H1 (cell line): ENCODE results near the gene NEDD9. TPM values are rescaled to one million over a fixed set of nuclear protein-coding genes. Genes with fewer than 3 reads are reported as not detected.

ENCODE experiments used
- CTCF ChIA-PET: fragments of 300-600 bp; sonication (Branson Sonifier 250); formaldehyde crosslinking; loops from one replicate; lab custom pipeline; 2021; ENCODE audit not compliant: partially characterized antibody; lab: Charles Lee
- POLR2A ChIA-PET: fragments of 300-600 bp; sonication (Branson Sonifier 250); formaldehyde crosslinking; loops from one replicate; lab custom pipeline; 2021; ENCODE audit warnings: inconsistent platforms; ENCODE audit not compliant: partially characterized antibody; lab: Charles Lee
- DNase-seq, 2 experiments: peaks; one replicate each; pipeline versions ENCODE4 v3.0.0 to v3.0.0-alpha.2; 2010 to 2022; ENCODE audit warnings: low spot score in 2 of 2, low read depth in 1 of 2, mixed read lengths in 1 of 2
- FAIRE-seq: peaks from 2 replicates; lab custom pipeline; 2011; peaks lifted over from hg19 to GRCh38; lab: Jason Lieb, UNC
- H2AFZ ChIP-seq: 2 replicates; pipeline ENCODE4 v1.8.1; 2012; ENCODE audit warnings: low read length, inconsistent platforms
- H2AK5ac ChIP-seq: 2 replicates; pipeline ENCODE4 v1.6.1; 2013; ENCODE audit warnings: low read depth, low read length
- H2BK120ac ChIP-seq: replicated peaks from 2 replicates; pipeline ENCODE3; 2013; ENCODE audit warnings: low read depth, low read length, inconsistent platforms
- H2BK12ac ChIP-seq: 2 replicates; pipeline ENCODE4 v1.6.1; 2013; ENCODE audit warnings: low read depth, low read length
- H2BK15ac ChIP-seq: 2 replicates; pipeline ENCODE4 v1.6.1; 2013; ENCODE audit warnings: low read length
- H2BK20ac ChIP-seq: 2 replicates; pipeline ENCODE4 v1.6.1; 2013; ENCODE audit warnings: low read length
- H2BK5ac ChIP-seq: 2 replicates; pipeline ENCODE4 v1.6.1; 2013; ENCODE audit warnings: low read depth, low read length
- H3K14ac ChIP-seq: 2 replicates; pipeline ENCODE4 v1.6.1; 2013; ENCODE audit warnings: inconsistent platforms; ENCODE audit not compliant: insufficient read length
- H3K18ac ChIP-seq: 2 replicates; pipeline ENCODE4 v1.6.1; 2013; ENCODE audit warnings: low read length; ENCODE audit errors: extremely low read depth
- H3K23ac ChIP-seq: 2 replicates; pipeline ENCODE4 v1.6.1; 2013; ENCODE audit warnings: inconsistent platforms; ENCODE audit not compliant: insufficient read length
- H3K23me2 ChIP-seq: 2 replicates; pipeline ENCODE4 v1.6.1; 2013; ENCODE audit warnings: low read depth, low read length
- H3K27ac ChIP-seq: 2 replicates; pipeline ENCODE4 v1.6.1; 2011; ENCODE audit warnings: low read depth, low read length, inconsistent platforms
- H3K27me3 ChIP-seq, 4 experiments: replicated peaks in 1 of 4; 1 replicate in 1 of 4; 2 replicates in 3 of 4; pipeline versions ENCODE4 v1.6.1 to v1.8.1; 2011 to 2013; ENCODE audit warnings: low read length in 3 of 4, mild to moderate bottlenecking in 3 of 4, inconsistent platforms in 2 of 4, mixed read lengths in 2 of 4, moderate library complexity in 1 of 4; ENCODE audit not compliant: control insufficient read depth in 3 of 4, insufficient read depth in 3 of 4; ENCODE audit errors: extremely low read depth in 1 of 4
- H3K36me3 ChIP-seq, 4 experiments: 2 replicates each; pipeline versions ENCODE4 v1.6.1 to v1.8.1; 2011 to 2013; ENCODE audit warnings: mild to moderate bottlenecking in 4 of 4, low read length in 3 of 4, moderate library complexity in 2 of 4, control low read depth in 1 of 4, inconsistent platforms in 1 of 4; ENCODE audit not compliant: insufficient read depth in 4 of 4, control insufficient read depth in 2 of 4
- H3K4ac ChIP-seq: replicated peaks from 2 replicates; pipeline ENCODE3; 2013; ENCODE audit warnings: low read length, low read depth, mixed read lengths, inconsistent platforms; ENCODE audit not compliant: insufficient read length
- H3K4me1 ChIP-seq, 4 experiments: replicated peaks in 1 of 4; 1 replicate in 1 of 4; 2 replicates in 3 of 4; pipeline versions ENCODE4 v1.6.1 to v1.8.1; 2011 to 2013; ENCODE audit warnings: low read length in 3 of 4, inconsistent platforms in 2 of 4, mixed read lengths in 1 of 4; ENCODE audit not compliant: insufficient read depth in 4 of 4, control insufficient read depth in 3 of 4
- H3K4me2 ChIP-seq, 2 experiments: 2 replicates each; pipeline versions ENCODE4 v1.6.1 to v1.8.1; 2011 to 2013; ENCODE audit warnings: low read depth in 2 of 2, low read length in 2 of 2, control low read depth in 1 of 2, inconsistent platforms in 1 of 2, mild to moderate bottlenecking in 1 of 2; ENCODE audit not compliant: insufficient read depth in 1 of 2
- H3K4me3 ChIP-seq, 4 experiments: fragments of 200-600, 300-600 bp in 1 of 4; sonication (generic), shearing (Covaris generic), sonication (Bioruptor Twin) in 1 of 4; 2 replicates each; pipeline versions ENCODE4 v1.5.1 to v1.8.1; 2011 to 2016; ENCODE audit warnings: low read length in 4 of 4, low read depth in 3 of 4, control low read depth in 2 of 4, inconsistent platforms in 2 of 4, mild to moderate bottlenecking in 2 of 4, mixed read lengths in 1 of 4, moderate library complexity in 1 of 4; ENCODE audit not compliant: insufficient read depth in 2 of 4; ENCODE audit errors: extremely low read depth in 1 of 4
- H3K56ac ChIP-seq: replicated peaks from 2 replicates; pipeline ENCODE3; 2013; ENCODE audit warnings: low read depth, mild to moderate bottlenecking, mixed read lengths, low read length, inconsistent platforms; ENCODE audit not compliant: insufficient read length
- H3K79me1 ChIP-seq: 2 replicates; pipeline ENCODE4 v1.6.1; 2013; ENCODE audit warnings: low read depth, low read length, control low read depth
- H3K79me2 ChIP-seq, 2 experiments: 2 replicates each; pipeline versions ENCODE4 v1.6.1 to v1.8.1; 2012 to 2013; ENCODE audit warnings: low read length in 2 of 2, mild to moderate bottlenecking in 2 of 2, inconsistent platforms in 1 of 2; ENCODE audit not compliant: insufficient read depth in 2 of 2, control insufficient read depth in 1 of 2
- H3K9ac ChIP-seq, 4 experiments: replicated peaks in 1 of 4; 1 replicate in 1 of 4; 2 replicates in 3 of 4; pipeline versions ENCODE4 v1.6.1 to v1.8.1; 2011 to 2013; ENCODE audit warnings: low read depth in 3 of 4, low read length in 3 of 4, control low read depth in 2 of 4, mild to moderate bottlenecking in 2 of 4, moderate library complexity in 2 of 4, inconsistent platforms in 1 of 4; ENCODE audit errors: extremely low read depth in 1 of 4
- H3K9me3 ChIP-seq, 2 experiments: 2 replicates each; pipeline versions ENCODE4 v1.6.1 to v1.8.1; 2012 to 2013; ENCODE audit warnings: mild to moderate bottlenecking in 2 of 2, moderate library complexity in 2 of 2, control low read depth in 1 of 2, inconsistent platforms in 1 of 2, low read depth in 1 of 2, low read length in 1 of 2, mixed read lengths in 1 of 2; ENCODE audit not compliant: insufficient read depth in 2 of 2
- H4K20me1 ChIP-seq, 2 experiments: replicated peaks in 1 of 2; 2 replicates each; pipeline versions ENCODE3 to v1.8.1; 2011 to 2013; ENCODE audit warnings: inconsistent platforms in 2 of 2, low read length in 2 of 2, mild to moderate bottlenecking in 1 of 2; ENCODE audit not compliant: insufficient read depth in 2 of 2, control insufficient read depth in 1 of 2
- H4K5ac ChIP-seq: 2 replicates; pipeline ENCODE4 v1.6.1; 2013; ENCODE audit warnings: low read length, low read depth, mixed read lengths, inconsistent platforms; ENCODE audit not compliant: insufficient read length
- H4K8ac ChIP-seq: 2 replicates; pipeline ENCODE4 v1.8.0; 2013; ENCODE audit warnings: mild to moderate bottlenecking, moderate library complexity, low read length, inconsistent platforms; ENCODE audit not compliant: insufficient read depth; ENCODE audit errors: extremely low read depth
- H4K91ac ChIP-seq: replicated peaks from 2 replicates; pipeline ENCODE3; 2013; ENCODE audit warnings: low read length, mixed read lengths, inconsistent platforms; ENCODE audit not compliant: insufficient read length
- BACH1 ChIP-seq: IDR thresholded peaks from 2 replicates; pipeline ENCODE4 v1.6.1; 2012; ENCODE audit warnings: low read length, improper control_type of control experiment
- CREB1 ChIP-seq: IDR thresholded peaks from 2 replicates; pipeline ENCODE4 v1.6.1; 2012; ENCODE audit warnings: inconsistent platforms
- GTF2F1 ChIP-seq: IDR thresholded peaks from 2 replicates; pipeline ENCODE4 v1.6.1; 2012; ENCODE audit warnings: low read depth, low read length, improper control_type of control experiment, borderline replicate concordance
- JUN ChIP-seq: IDR thresholded peaks from 2 replicates; pipeline ENCODE4 v1.6.1; 2011; ENCODE audit warnings: low read depth, mild to moderate bottlenecking, improper control_type of control experiment, low read length
- JUND ChIP-seq: IDR thresholded peaks from 2 replicates; pipeline ENCODE4 v1.6.1; 2011; ENCODE audit warnings: mild to moderate bottlenecking, improper control_type of control experiment, low read length
- SIN3A ChIP-seq, 2 experiments: IDR thresholded peaks in 1 of 2; conservative IDR thresholded peaks in 1 of 2; 2 replicates each; pipeline ENCODE4 v1.6.1; 2011 to 2012; ENCODE audit warnings: low read length in 2 of 2, improper control_type of control experiment in 1 of 2, low read depth in 1 of 2, mild to moderate bottlenecking in 1 of 2
- SP1 ChIP-seq: IDR thresholded peaks from 2 replicates; pipeline ENCODE4 v1.6.1; 2011; ENCODE audit warnings: low read depth, low read length
- SRF ChIP-seq: IDR thresholded peaks from 2 replicates; pipeline ENCODE4 v1.6.1; 2011; ENCODE audit warnings: mild to moderate bottlenecking, low read depth, low read length, moderate library complexity
- WGBS, 2 experiments: shearing (Covaris generic) in 1 of 2; methylation state at CpG; one replicate each; pipeline versions ENCODE4 v1.1.6 to v1.1.7; 2013 to 2015; ENCODE audit warnings: low lambda C conversion rate in 2 of 2, mixed read lengths in 2 of 2, inconsistent platforms in 1 of 2, low coverage in 1 of 2, missing lambda C conversion rate in 1 of 2; ENCODE audit not compliant: insufficient replicate concordance in 2 of 2, insufficient coverage in 1 of 2, insufficient read length in 1 of 2; ENCODE audit errors: extremely low coverage in 1 of 2, missing lambda C conversion rate in 1 of 2; 5-methylcytosine and 5-hydroxymethylcytosine counted together
- polyA plus RNA-seq, 7 experiments: library from polyadenylated mRNA; depleted of rRNA in 3 of 7; stranded (reverse) in 5 of 7; unstranded in 2 of 7; fragments of >200 nt in 5 of 7; fragments of 200-250 nt in 2 of 7; gene quantifications; 1 replicate in 5 of 7; 2 replicates in 1 of 7; 4 replicates in 1 of 7; pipeline versions ENCODE4 v1.2.1 to v1.2.3, GENCODE V29; 2011 to 2013; ENCODE audit warnings: missing spikeins in 2 of 7, mixed read lengths in 2 of 7
- total RNA-seq: library from RNA; stranded (reverse); fragmentation: NEBNext Ultra II Directional; extraction: Animal tissue kit (Norgen Biotek cat#: 25700); gene quantifications from 2 replicates; pipeline ENCODE4 v1.2.1, GENCODE V29; 2021

The NEDD9 gene
- total and polyA plus RNA-seq, 2 of the 8 experiments (the other 6 are each of a cell fraction or from before 2014, with no cell fraction given), result 3.6 to 12.0 TPM

DNA sequence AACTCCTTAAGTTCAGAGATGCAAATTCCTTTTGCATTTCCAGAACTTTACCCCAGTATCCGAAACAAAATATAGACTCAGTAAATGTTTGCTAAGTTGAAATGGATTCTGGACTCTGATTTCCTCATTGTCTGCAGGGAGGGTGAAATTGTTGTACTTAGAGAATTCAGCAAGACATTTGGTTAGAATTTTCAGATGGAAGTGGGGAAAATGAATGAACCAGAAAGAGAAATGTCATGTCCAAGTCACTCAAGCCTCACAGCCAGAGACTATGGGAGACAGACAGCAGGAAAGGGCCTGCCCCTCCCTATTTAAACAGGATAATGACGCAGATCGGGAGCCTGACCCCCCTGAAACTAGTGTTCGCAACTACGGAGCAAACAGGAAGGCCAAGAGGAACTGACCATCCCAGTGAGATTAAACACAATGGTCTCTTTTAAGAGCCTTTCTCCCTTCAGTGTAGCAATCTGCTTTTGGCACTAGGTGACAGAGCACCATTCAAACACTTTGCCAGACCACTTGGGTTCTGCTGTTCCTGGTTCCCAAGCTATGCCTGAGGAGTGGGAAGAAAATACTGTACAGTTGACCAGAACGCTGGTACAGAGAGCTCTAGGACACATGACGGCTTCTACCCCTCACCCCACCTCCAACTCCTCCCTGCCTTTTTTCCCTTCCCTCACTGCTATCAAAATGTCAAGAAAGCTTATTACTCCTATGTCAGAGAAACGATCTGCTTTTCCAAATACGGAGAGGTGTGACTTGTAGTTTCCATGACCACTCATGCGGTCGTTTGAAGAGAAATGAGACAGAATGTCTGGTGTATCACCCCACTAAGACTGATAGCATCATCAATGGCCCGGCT lies 13.7 kb downstream of the NEDD9 start:
- peaks cover 3% of the 10 kb centered on the region; the same call in 1 of the 2 replicates for H3K79me1 ChIP-seq
- no peak overlapping the region for H3K4ac ChIP-seq
- WGBS, 2 experiments, result 92% methylated on average over 12 of the region's 12 CpGs; no CpG with 5 or more reads in 1 of the 2 experiments
- no peaks in the 10 kb centered on the region for H4K20me1 ChIP-seq
- no peak overlapping the region for H3K23ac ChIP-seq
- ChIA-PET POLR2A (interaction anchor here (1.5 kb wide), 1 partner anchor 9 kb away, joined by 3 read pairs; no protein-coding TSS in a partner anchor), CTCF (interaction anchor here (1.5 to 2.4 kb wide), 2 partner anchors 23 to 277 kb away, joined by 7 to 9 read pairs; no protein-coding TSS in a partner anchor)
- H2AK5ac ChIP-seq, result no peak overlapping the region; the same call in 1 of the 2 replicates
- H3K4me2 ChIP-seq, result no peak overlapping the region
- H3K56ac ChIP-seq, result no peak overlapping the region
- no peak overlapping the region for H3K14ac ChIP-seq
- no peak overlapping the region for H4K91ac ChIP-seq
- no peaks in the 10 kb centered on the region for H3K9me3 ChIP-seq
- DNase-seq (no peak), FAIRE-seq (no peak)
- H2AFZ ChIP-seq, result no peak overlapping the region
- H3K9ac ChIP-seq, result no peak overlapping the region
- no peaks in the 10 kb centered on the region for H3K27me3 ChIP-seq
- no peak overlapping the region for H3K27ac ChIP-seq
- H2BK5ac ChIP-seq, result no peak overlapping the region
- H3K4me1 ChIP-seq, result peaks cover 0 to 5% (median 2%) of the 10 kb centered on the region in 4 experiments; a peak in 5 of 7 replicates
- TF ChIP-seq CREB1, result no peak
- TF ChIP-seq GTF2F1, result no peak
- no peak for TF ChIP-seq SRF
- TF ChIP-seq SIN3A (conservative IDR thresholded peaks at IDR 0.05 in 1 of 2, IDR thresholded peaks at IDR 0.05 in 1 of 2; ENCODE audit: low read depth in 1 of 2, low read length in 2 of 2), result no peak
- TF ChIP-seq BACH1, result no peak
- TF ChIP-seq JUN, result no peak
- TF ChIP-seq JUND, result no peak
- TF ChIP-seq SP1, result no peak
- no peak overlapping the region for H2BK120ac ChIP-seq
- H4K5ac ChIP-seq, result no peak overlapping the region
- H2BK20ac ChIP-seq, result no peak overlapping the region
- H2BK15ac ChIP-seq, result no peak overlapping the region
- H3K18ac ChIP-seq, result no peak overlapping the region
- H3K79me2 ChIP-seq, result no peaks in the 10 kb centered on the region
- no peak overlapping the region for H2BK12ac ChIP-seq
- no peak overlapping the region for H3K4me3 ChIP-seq
- H4K8ac ChIP-seq, result no peak overlapping the region
- no peaks in the 10 kb centered on the region for H3K36me3 ChIP-seq
- no peaks in the 10 kb centered on the region for H3K23me2 ChIP-seq
